VCaP (cell line): ENCODE results near the gene TBC1D25.
"Not testable (repeated sequence)": the region's sequence is repeated elsewhere in the genome, so short reads cannot be mapped to it uniquely, and the experiment has no call there.

Experiments
- H3K27ac ChIP-seq: fragments of 450-650 bp; 2 replicates; pipeline ENCODE4 v1.5.1; 2017
- TF ChIP-seq, protein P1 (sequence below): fragments of 450-650 bp; conservative IDR thresholded peaks from 2 replicates; pipeline ENCODE4 v1.5.1; 2017; ENCODE audit warnings: mild to moderate bottlenecking, moderate library complexity

Gene TBC1D25

DNA sequence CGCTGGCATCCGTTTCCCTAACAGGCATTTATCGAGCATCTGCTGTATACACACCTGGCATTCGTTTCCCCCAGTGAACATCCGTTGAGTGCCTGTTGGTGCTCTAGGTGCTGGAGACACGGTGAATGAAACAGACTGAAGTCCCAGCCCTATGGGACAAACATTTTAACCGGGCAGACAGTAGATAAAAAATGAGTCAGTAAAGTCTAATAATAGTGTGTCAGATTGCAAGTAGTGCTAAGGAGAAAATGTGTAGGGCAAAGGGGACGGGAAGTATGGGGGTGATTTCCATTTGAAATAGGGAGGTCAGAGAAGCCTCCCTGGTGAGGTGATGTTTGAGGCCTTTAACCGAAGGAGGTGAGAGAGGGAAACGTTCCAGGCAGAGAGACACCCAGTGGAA, 23.2 kb upstream of the TBC1D25 start:
- TF ChIP-seq, protein P1, sequence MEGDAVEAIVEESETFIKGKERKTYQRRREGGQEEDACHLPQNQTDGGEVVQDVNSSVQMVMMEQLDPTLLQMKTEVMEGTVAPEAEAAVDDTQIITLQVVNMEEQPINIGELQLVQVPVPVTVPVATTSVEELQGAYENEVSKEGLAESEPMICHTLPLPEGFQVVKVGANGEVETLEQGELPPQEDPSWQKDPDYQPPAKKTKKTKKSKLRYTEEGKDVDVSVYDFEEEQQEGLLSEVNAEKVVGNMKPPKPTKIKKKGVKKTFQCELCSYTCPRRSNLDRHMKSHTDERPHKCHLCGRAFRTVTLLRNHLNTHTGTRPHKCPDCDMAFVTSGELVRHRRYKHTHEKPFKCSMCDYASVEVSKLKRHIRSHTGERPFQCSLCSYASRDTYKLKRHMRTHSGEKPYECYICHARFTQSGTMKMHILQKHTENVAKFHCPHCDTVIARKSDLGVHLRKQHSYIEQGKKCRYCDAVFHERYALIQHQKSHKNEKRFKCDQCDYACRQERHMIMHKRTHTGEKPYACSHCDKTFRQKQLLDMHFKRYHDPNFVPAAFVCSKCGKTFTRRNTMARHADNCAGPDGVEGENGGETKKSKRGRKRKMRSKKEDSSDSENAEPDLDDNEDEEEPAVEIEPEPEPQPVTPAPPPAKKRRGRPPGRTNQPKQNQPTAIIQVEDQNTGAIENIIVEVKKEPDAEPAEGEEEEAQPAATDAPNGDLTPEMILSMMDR: no peak
- H3K27ac ChIP-seq: no peak overlapping the region

DNA sequence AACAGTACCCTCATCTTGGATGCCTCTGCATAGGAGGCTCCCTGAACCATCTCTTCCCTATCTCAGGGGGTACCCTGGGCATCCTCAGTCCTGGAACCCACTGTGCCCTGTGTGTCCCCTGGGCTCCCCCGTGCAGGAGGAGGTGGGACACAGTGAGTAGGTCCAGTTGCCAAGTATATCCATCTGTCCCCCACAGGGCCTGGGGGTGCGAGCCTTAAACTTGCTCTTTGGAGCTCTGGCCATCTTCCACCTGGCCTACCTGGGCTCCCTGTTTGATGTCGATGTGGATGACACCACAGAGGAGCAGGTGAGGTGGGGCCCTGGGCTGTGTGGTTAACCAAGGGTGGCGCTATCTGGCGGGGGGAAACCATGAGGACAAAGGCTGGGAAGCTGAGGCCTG, 22.5 kb upstream of the TBC1D25 start:
- no peak overlapping the region for H3K27ac ChIP-seq
- TF ChIP-seq, protein P1: no peak

DNA sequence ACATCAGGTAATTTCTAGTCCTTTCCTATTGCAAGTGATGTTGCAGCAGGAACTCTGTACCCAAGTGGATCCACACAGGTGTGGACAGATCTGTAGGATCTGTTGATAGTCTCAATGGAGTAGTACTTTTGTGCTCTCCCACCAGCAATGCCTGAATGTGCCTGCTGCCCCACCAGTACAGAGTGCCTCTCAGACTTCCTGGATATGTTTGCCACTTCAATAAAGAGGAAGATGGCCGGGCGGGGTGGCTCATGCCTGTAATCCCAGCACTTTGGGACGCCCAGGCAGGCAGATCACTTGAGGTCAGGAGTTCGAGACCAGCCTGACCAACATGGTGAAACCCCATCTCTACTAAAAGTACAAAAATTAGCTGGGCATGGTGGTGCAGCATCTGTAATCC, 20.0 kb upstream of the TBC1D25 start:
- H3K27ac ChIP-seq: not testable (repeated sequence)

DNA sequence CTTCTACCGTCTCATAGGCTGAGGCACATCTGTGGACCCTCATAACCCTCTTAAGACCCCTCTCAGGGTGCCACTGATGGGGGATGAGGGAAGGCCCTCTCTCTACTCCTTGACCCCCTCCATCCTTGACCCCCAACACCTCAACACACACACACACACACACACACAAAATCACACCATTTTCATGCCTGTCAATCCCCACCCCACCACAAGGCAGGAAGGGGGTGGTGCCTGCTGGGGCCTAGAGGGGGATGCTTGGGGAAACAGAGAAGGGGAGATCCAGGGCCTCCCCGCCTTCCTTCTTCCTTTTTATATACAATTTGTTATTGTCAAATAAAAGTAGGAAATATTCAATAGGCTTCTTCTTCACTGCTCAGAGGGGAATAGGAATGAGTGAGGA, 19.1 kb upstream of the TBC1D25 start:
- no peak overlapping the region; the same call in 1 of the 2 replicates for H3K27ac ChIP-seq
- TF ChIP-seq, protein P1: no peak

DNA sequence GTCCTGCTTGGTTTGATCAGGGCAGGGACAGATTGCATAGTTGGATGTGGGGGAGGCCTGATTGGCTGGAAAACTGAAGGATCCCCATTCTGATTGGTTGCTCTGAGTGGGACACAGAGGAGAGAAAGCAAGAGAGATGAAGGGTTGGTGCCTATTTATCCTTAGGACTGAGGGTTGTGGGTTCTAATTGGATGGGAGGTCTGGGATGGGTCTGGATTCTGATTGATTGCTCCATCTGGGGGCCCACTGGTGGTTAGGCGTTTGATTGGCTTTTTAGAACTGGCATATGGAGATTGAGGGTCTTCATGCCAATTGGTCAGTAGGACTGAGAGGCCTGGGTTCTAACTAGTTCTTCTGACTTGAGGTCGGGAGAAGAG, 18.6 kb upstream of the TBC1D25 start:
- TF ChIP-seq, protein P1: no peak
- peak overlapping the region; percentile 62 for H3K27ac ChIP-seq

DNA sequence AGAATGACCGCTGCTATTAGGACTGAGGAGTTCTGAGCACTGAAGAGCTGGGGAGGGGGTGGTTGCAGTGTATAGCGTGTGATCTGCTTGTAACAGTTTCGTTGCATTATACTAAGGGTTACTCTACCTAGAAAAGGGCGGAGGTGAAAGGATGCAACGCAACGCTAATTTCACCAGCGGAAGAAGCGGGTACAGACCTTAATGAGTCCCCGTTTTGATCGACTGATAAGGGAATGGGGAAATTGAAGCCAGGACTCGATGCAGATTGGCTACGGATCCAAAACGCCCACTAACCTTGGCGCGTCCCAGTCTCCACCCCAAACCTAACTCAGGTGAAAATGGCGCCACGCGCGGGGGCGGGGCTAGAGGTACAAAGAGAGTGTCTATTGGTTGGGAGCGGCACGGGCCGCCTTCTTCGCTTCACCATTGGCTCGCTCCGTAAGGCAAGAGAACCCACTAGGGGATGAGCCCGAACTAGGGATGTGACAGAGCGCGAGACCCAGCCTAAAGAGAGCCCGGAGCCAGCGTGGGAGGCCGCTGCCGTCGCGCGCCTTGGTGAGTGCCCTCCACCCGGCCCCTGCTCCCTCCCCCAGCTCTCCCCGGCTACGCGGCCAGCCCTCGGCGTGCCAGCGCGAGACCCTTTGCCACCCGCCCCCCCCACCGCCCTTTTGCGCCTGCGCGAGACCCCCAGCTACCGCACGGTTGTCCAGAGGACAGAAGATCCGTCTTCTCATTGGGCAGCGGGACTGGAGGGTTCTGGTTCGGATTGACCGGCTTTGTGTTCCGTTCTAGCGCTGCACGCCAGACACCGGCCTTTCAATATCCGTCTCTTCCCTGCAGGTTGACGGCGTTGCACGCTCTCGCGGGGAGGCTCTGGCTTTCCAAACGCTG, 17.9 kb upstream of the TBC1D25 start, which contains the start of gene EBP:
TSS of gene EBP (plus strand) at position 456 of the 891 bp plus-strand sequence. CDS start 1,964 bp downstream, outside the sequence.
- TF ChIP-seq, protein P1: no peak
- peak within 1 kb of the TSS; percentile 62 for H3K27ac ChIP-seq

DNA sequence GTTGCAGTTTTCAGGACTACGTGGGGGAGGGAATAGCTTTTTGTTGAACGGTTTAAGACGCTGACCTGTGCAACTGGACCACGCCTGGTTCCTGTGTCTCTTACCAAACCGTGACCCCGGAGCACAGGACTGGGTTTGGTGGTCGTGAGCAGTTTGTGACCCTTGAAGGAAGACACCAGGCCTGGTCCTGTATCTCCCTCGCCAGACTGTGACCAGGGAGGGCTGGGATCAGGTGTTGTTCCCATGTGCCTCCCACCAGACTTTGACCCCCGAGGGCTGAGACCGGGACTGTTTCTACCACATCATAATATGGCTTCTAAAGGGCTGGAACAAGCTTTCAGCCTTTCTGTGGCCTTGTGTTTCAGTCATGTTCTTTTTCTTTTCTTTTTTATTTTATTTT, 17.2 kb upstream of the TBC1D25 start:
- TF ChIP-seq, protein P1: no peak
- peak overlapping the region; percentile 62 for H3K27ac ChIP-seq

DNA sequence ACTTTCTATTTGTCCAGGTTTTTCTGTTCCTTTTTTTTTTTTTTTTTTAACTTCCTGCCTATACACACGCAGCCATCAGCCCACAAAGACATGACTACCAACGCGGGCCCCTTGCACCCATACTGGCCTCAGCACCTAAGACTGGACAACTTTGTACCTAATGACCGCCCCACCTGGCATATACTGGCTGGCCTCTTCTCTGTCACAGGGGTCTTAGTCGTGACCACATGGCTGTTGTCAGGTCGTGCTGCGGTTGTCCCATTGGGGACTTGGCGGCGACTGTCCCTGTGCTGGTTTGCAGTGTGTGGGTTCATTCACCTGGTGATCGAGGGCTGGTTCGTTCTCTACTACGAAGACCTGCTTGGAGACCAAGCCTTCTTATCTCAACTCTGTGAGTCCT, 15.8 kb upstream of the TBC1D25 start:
- TF ChIP-seq, protein P1: no peak
- H3K27ac ChIP-seq: no peak overlapping the region

DNA sequence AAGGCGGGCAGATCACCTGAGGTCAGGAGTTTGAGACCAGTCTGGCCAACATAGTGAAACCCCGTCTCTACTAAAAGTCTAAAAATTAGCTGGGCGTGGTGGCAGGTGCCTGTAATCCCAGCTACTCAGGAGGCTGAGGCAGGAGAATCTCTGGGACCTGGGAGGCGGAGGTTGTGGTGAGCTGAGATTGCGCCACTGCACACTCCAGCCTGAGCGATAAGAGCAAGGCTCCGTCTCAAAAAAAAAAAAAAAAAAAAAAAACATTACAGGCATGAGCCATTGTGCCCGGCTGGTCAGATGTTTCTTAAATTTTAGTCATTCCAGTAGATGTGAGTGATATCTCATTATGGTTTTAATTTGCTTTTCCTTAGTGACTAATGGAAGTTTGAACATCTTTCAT, 13.7 kb upstream of the TBC1D25 start:
- H3K27ac ChIP-seq: not testable (repeated sequence)
